GM11168 (cell line): ENCODE measurements around the gene CARD10.

Source experiments
- in situ Hi-C: fragments of 300-500 bp; cut with MboI; formaldehyde crosslinking; loops from one replicate; pipeline ENCODE4 v1.12.0; 2022; ENCODE audit warnings: low sequenced_read_pairs; ENCODE audit not compliant: unreplicated experiment

CARD10 gene

DNA sequence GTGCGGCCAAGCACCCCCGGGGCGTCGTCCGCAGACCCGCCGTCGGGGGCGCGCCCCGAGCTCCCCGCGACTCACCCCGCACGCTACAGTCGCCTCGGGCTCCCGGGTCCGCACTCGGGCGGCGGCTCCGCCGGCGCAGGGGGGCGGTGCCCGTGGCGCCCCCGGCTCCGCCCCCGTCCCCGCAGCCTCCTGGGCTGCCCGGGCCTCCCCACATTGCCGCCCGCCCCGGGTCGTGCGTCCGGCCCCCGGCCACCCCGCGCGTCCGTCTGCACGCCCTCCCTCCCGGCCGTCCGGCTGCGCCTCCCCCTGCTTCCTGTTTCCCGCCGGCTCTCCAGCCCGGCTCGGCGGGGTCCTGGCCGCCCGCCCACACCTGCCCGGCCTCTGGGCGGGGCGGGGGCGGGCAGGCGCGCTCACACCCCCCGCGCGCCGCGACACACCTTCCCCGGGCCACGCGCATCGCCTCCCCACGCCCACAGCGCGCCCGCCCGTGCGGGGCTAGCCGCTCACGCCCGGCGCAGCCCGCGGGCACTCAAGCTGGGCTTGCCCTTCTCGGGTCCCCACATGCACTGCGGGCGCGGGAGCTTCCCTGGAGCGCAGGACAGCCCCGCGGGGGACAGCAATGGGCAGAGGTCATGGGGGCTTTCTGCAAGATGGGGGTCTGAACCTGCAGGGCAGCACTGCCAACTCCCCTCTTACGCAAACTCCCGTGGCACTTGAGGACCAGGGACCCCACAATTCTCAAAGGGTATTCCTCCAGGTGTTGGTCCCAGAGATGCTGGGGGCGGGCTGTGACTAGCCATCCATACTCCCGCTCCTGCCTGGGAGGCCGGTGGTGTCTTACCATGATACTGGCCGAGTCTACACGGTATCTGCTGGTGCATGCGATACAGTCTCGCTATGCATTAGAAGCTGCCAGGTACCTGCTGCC is at the start of gene CARD10:
CARD10 (minus strand) TSS at position 148 of the 928 bp plus-strand sequence. CDS start 215 bp downstream, outside the sequence.
- in situ Hi-C loops = no loop called here

DNA sequence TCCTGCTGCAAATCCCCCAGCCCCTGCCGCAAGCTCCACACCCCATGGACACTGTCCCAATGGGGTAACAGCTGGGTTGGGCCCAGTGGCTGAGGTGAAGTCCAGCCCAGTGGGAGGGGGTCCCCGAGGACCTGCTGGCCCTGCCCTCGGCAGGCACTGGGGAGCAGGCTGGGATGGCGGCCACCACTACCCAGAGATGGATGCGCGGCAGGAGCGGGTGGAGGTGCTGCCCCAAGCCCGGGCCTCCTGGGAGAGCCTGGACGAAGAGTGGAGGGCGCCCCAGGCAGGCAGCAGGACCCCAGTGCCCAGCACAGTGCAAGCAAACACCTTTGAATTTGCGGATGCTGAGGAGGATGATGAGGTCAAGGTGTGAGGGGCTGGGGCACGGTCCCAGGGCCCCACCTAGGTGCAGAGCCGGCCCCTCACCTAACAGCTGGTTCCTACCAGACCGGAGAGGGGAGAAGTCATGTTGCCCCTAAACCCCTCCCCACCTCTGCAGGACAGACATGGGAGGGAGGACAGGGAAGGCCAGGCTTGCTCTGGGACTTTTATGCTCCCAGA is 49.3 kb upstream of the CARD10 start:
- in situ Hi-C loops = no loop called here

GRCh38 chr22:37568012-37568411 is 48.8 kb upstream of the CARD10 start:
- in situ Hi-C loops = no loop called here

DNA sequence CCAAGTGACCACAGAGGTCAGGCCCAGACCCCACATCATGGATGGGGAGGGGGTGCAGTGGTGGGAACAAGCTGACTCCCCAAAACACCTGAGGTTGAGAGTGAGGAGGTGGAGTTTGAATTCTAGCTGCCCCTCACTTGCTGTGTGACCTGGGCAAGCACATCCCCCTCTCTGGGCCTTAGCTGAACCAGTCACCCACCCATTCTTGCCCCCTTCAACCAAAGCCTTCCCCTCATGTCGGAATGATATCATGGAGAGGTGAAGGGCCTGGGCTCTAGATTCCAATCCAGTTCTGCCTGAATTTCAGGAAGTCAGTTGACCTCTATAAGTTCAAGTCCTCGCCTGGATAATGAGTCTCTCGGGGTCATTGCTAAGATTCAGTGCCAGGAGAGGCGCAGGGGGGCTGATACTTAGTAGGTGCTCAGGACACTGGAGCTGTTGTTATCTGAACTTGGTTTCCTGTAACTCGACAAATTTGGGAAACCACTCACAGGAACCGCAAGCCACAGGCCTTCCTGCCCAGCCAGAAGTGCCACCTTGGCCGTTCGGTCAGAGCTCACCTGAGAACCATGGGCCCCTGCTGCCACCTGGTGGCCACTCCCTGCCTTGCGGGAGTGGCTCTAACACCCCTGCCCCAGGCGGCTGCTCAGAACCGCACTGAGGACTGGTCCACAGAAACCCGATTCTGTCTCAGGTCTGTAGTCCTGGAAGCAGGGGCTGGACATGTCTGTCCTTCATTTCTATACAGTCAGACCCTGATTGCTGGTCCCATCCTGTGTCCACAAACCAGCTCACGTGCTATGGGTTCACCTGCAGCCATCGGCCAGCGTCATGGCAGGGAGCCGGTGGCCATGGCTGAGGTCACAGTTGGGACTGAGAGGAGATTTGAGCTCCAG is 47.9 kb upstream of the CARD10 start:
- in situ Hi-C loops = no loop called here

- in situ Hi-C loops = no loop called here
Measured at GRCh38 chr22:37566329-37566837, 47.2 kb upstream of the CARD10 start.

- in situ Hi-C loops = no loop called here
Measured at GRCh38 chr22:37565830-37566229, 46.6 kb upstream of the CARD10 start.

- in situ Hi-C loops = no loop called here
Measured at GRCh38 chr22:37564111-37564711, 45.0 kb upstream of the CARD10 start.

DNA sequence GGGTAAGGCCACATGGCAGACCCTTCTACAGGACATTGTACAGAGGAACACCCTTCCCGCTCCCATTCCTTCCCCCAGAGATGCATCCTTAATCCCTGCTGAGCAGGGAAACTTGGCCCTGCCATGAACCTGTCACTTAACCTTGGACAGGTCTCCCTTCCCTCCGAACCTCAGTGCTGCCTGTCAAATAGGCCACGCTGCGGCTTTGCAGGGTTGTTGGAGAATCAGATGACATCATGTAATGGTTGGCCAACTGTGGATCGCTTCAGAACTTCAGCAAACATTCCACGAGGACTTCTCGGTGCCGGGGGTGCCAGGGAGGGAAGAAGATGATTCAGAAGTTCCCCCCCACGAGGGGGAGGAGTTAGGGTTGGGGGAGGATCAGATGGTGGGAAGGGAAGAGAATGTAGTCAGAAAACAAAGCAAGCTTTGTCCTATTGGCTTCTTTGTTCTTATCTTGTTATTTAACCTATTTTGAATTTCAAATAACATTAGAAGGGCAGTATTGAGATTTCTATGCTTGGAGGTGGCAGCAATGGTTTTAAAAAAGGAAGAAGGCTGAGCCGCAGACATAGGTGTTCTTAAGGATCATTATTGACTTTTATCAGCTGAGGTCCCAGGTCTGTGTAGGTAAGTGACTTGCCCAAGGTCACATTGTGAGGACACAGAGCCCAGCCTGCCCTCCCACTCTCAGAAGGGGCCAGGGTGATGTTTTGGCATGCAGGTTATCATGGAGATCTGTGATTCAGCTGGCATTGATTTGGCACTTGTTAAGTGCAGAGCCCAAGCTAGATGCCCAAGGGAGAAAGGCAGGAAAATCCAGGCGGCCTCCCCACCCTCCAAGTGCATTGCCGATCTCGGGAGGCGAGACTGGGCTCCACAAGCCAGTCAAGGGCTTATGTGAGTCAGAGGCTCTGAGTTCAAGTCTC is 44.2 kb upstream of the CARD10 start:
- in situ Hi-C loops = no loop called here

- in situ Hi-C loops = no loop called here
Measured at GRCh38 chr22:37562049-37562875, 43.0 kb upstream of the CARD10 start.

GRCh38 chr22:37561212-37562048 is 42.2 kb upstream of the CARD10 start:
- in situ Hi-C loops = no loop called here

GRCh38 chr22:37560608-37561211 is 41.5 kb upstream of the CARD10 start:
- in situ Hi-C loops = no loop called here

- in situ Hi-C loops = no loop called here
Measured at GRCh38 chr22:37559901-37560607, 40.8 kb upstream of the CARD10 start, which contains the start of gene CDC42EP1. Gene CDC42EP1, plus strand, starts transcription at chr22:37560480. Its CDS starts 5,870 bp downstream, at chr22:37566350.

DNA sequence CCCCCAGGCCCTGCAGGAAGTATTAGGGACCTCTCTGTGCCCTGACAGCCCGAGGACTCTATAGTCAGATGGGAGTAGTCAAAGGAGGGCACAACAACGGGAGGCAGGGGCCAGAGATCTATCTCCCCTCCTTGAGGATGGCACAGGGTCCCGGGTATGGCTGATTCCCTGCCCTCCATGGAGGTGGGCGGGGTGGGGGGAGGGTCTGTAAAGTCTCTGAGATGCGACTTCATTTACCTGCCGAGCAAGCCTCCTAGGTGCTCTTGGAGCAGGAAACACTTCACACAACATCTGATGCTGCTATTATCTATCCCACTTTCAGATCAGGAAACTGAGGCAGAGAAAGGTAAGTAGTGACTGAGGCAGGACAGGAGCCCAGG is 40.3 kb upstream of the CARD10 start:
- in situ Hi-C loops = no loop called here

GRCh38 chr22:37558815-37559214 is 39.6 kb upstream of the CARD10 start:
- in situ Hi-C loops = no loop called here

GRCh38 chr22:37557321-37558001 is 38.2 kb upstream of the CARD10 start:
- in situ Hi-C loops = no loop called here

GRCh38 chr22:37556710-37557109 is 37.5 kb upstream of the CARD10 start:
- in situ Hi-C loops = no loop called here
